ENCODE results near the gene ARHGAP42. TPM values are rescaled to one million over a fixed set of nuclear protein-coding genes. Genes with fewer than 3 reads are reported as not detected.

Gene ARHGAP42
- total and polyA plus RNA-seq, 2 experiments from 2014 or later = 64.8 to 135 TPM

DNA sequence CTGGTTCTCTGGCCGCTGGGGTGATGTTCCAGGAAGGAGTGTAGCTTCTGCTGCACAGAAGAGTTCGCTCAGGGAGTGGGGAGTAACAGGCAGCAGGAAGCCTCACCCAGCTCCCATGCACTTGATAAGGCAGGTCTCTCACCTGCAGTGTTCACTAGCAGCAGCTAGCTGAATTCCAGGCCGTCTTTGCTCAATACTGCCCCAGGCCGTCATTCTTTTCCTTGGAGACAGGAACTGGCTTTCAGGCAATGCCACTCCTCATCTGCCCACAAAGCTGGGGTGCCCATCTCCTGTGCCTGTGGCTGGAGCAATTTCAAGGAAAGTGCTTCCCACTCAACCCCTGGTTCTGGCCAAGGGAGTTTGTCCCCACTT is 66.1 kb downstream of the ARHGAP42 start:
- no peaks in the 10 kb centered on the region for H3K27me3 ChIP-seq
- DNase-seq (ENCODE audit: low read depth in 1 of 2, low spot score in 1 of 2) = peak in 1 of 2 donors; percentile 47
- no peaks in the 10 kb centered on the region for H3K9me3 ChIP-seq (ENCODE audit: low read depth)
- H3K4me1 ChIP-seq (ENCODE audit: low read depth) = peaks cover 50% of the 10 kb centered on the region
- TF ChIP-seq, protein P1, sequence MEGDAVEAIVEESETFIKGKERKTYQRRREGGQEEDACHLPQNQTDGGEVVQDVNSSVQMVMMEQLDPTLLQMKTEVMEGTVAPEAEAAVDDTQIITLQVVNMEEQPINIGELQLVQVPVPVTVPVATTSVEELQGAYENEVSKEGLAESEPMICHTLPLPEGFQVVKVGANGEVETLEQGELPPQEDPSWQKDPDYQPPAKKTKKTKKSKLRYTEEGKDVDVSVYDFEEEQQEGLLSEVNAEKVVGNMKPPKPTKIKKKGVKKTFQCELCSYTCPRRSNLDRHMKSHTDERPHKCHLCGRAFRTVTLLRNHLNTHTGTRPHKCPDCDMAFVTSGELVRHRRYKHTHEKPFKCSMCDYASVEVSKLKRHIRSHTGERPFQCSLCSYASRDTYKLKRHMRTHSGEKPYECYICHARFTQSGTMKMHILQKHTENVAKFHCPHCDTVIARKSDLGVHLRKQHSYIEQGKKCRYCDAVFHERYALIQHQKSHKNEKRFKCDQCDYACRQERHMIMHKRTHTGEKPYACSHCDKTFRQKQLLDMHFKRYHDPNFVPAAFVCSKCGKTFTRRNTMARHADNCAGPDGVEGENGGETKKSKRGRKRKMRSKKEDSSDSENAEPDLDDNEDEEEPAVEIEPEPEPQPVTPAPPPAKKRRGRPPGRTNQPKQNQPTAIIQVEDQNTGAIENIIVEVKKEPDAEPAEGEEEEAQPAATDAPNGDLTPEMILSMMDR (IDR thresholded peaks at IDR 0.05; ENCODE audit: low read depth, low read length) = no peak
- H3K36me3 ChIP-seq = no peaks in the 10 kb centered on the region
- H3K27ac ChIP-seq = peak overlapping the region; percentile 87
- no peak overlapping the region for H3K4me3 ChIP-seq

DNA sequence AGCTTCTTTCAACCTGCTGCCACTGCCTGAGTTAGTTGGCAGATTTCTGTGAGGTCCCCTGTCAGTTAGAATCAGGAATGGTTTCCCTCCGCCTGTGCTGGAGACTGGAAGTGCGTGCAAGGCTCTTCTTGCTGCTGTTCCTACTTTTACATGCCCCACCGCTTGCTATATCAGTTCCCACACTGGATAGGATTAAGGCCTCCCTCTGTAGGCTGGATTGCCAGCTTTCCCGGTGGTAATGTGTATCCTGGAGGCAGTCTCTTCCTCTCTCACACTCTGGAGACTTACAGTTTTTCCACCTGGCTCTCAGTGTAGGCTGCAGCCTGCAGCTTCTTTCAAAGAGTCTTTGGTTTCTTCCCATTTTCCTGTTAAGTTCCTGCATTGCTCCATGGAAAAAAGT is 66.5 kb downstream of the ARHGAP42 start:
- TF ChIP-seq, protein P1 (IDR thresholded peaks at IDR 0.05; ENCODE audit: low read depth, low read length) = no peak
- Histone ChIP-seq H3K9me3 (ENCODE audit: low read depth) (no peaks in the 10 kb centered on the region), H3K36me3 (no peaks in the 10 kb centered on the region), H3K27me3 (no peaks in the 10 kb centered on the region), H3K27ac (peak overlapping the region; percentile 87), H3K4me3 (no peak overlapping the region), H3K4me1 (ENCODE audit: low read depth) (peaks cover 54% of the 10 kb centered on the region)
- DNase-seq (ENCODE audit: low read depth in 1 of 2, low spot score in 1 of 2) = peak in 1 of 2 donors; percentile 31

DNA sequence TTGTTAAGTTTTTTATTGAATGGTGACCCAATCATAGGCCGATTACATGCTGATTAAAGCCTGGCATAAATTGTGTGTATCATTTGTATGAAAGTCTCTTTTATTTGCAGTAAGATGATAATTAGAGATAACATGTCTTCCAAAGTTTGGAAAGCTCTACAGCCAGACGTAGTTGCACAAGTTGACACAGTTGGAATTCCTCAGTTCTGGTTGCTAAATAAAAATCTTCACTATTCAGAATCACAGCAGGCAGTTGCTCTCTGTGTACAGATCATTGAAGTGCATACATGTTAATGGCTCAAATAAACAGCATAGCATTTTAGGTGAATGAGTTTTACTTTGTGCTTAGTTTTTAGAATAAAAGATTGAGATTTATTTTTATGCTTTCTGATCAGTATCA is 69.5 kb downstream of the ARHGAP42 start:
- no peaks in the 10 kb centered on the region for H3K27me3 ChIP-seq
- DNase-seq (ENCODE audit: low read depth in 1 of 2, low spot score in 1 of 2) = peak in 1 of 2 donors; percentile 57
- TF ChIP-seq, protein P1 (IDR thresholded peaks at IDR 0.05; ENCODE audit: low read depth, low read length) = no peak

DNA sequence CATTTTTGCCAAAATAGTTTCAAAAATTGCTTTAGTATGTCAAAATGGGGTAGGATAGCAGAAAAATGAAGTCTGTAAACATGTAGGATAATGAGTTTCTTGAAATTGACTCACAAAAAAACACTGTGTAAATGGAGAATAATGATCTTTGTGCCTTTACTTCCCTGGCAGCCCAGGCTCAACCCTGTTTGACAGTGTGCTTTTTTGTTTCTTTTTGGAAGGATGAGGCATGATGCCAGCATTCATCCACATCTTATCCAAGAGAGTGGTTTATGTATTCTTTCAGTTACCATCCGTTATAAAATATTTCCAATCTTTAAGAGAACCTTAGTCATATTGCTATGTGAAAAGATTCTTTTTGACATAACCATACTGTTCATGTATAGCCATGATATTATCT is 70.6 kb downstream of the ARHGAP42 start:
- no peak for DNase-seq (ENCODE audit: low read depth in 1 of 2, low spot score in 1 of 2)
- peak overlapping the region; percentile 80 for H3K27ac ChIP-seq
- no peak overlapping the region for H3K4me3 ChIP-seq
- TF ChIP-seq, protein P1 (IDR thresholded peaks at IDR 0.05; ENCODE audit: low read depth, low read length) = no peak
- no peaks in the 10 kb centered on the region for H3K27me3 ChIP-seq
- H3K36me3 ChIP-seq = no peaks in the 10 kb centered on the region
- no peaks in the 10 kb centered on the region for H3K9me3 ChIP-seq (ENCODE audit: low read depth)
- peaks cover 84% of the 10 kb centered on the region for H3K4me1 ChIP-seq (ENCODE audit: low read depth)

More for the DNA sequence above, 69.5 kb downstream of the ARHGAP42 start:
- Histone ChIP-seq H3K9me3 (ENCODE audit: low read depth) (no peaks in the 10 kb centered on the region), H3K4me3 (no peak overlapping the region), H3K27ac (no peak overlapping the region), H3K4me1 (ENCODE audit: low read depth) (peaks cover 84% of the 10 kb centered on the region), H3K36me3 (no peaks in the 10 kb centered on the region)

DNA sequence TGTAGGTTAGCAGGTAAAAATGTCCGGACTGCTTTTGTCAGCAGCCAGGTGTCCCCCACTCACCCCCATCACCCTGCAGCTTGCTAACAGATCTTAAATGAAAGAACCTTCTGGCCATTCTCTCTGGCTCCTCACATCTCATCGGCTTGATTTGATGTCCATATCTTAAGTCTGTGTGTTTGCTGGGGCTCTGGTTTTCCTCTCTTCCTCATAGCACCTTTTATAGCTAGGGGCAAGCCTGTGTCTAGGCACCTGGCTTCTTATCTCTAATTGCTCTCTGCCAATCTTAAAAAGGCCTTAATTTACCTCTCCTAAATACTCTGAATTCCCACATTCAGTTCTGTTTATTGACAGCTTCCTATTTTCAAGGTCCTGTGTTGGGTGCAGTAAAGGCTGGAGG is 72.0 kb downstream of the ARHGAP42 start:
- peak in 1 of 2 donors; percentile 57 for DNase-seq (ENCODE audit: low read depth in 1 of 2, low spot score in 1 of 2)
- peaks cover 69% of the 10 kb centered on the region for H3K4me1 ChIP-seq (ENCODE audit: low read depth)
- TF ChIP-seq, protein P1 (IDR thresholded peaks at IDR 0.05; ENCODE audit: low read depth, low read length) = no peak
- no peaks in the 10 kb centered on the region for H3K27me3 ChIP-seq
- H3K36me3 ChIP-seq = no peaks in the 10 kb centered on the region
- peak overlapping the region; percentile 80 for H3K27ac ChIP-seq
- H3K9me3 ChIP-seq (ENCODE audit: low read depth) = no peaks in the 10 kb centered on the region
- H3K4me3 ChIP-seq = no peak overlapping the region

DNA sequence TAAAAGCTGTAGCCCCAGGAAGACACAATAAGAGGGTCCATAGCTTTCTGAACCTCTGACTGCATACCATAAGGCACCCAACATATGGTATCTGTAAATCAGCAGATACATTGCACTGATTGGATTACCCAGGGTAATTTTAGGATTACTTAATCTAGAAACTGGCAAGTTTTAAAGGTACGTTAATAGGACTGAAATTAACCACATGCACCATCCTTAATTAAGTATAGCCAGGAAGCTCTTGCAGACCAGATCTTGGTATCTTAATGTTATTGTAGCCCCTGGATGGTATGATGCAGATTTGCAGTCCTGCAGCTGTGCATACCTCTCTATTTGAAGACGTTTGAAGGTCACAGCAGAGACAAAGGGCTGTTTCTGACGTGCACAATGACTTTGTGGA is 72.8 kb downstream of the ARHGAP42 start:
- no peaks in the 10 kb centered on the region for H3K9me3 ChIP-seq (ENCODE audit: low read depth)
- TF ChIP-seq, protein P1 (IDR thresholded peaks at IDR 0.05; ENCODE audit: low read depth, low read length) = no peak
- no peak overlapping the region for H3K4me3 ChIP-seq
- H3K27ac ChIP-seq = peak overlapping the region; percentile 80
- H3K27me3 ChIP-seq = no peaks in the 10 kb centered on the region
- H3K36me3 ChIP-seq = no peaks in the 10 kb centered on the region
- peak in 1 of 2 donors; percentile 38 for DNase-seq (ENCODE audit: low read depth in 1 of 2, low spot score in 1 of 2)
- peaks cover 61% of the 10 kb centered on the region for H3K4me1 ChIP-seq (ENCODE audit: low read depth)
